Uterus (tissue), 2 donors: ENCODE data around the gene TRIM38.

Experiments
- POLR2A ChIP-seq, 2 donors: fragments of 450-650 bp; IDR thresholded peaks; one replicate each; pipeline ENCODE4 v1.6.1; 2016; ENCODE audit warnings: antibody characterized with exemption in 2 of 2, mild to moderate bottlenecking in 1 of 2, moderate library complexity in 1 of 2
- TF ChIP-seq, protein P1 (sequence below), 4 experiments: fragments of 200-600 bp in 2 of 4; fragments of 450-650 bp in 2 of 4; sonication (generic) in 2 of 4; IDR thresholded peaks; one replicate each; pipeline ENCODE4 v1.5.1; 2016 to 2019; ENCODE audit warnings: antibody characterized with exemption in 4 of 4, mild to moderate bottlenecking in 2 of 4, moderate library complexity in 1 of 4

DNA sequence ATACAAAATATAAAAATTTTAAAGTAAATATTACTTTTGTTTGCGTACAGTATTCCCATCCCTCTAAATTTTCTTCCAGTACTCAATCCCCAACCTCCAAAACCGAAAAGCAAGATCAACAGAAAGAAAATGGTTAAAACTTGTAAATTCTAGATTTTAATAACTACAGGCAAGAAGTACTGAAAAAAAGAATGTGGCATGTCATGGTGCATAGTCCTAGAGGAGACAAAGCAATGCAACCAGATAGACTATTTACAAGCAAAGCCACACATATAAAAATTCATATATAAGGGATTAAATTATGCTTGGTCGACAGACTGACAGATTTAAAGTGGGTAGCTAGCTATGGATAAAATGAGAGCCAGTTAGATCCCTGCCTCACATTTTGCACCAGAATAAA, 68.1 kb downstream of the TRIM38 start:
- TF ChIP-seq, protein P1, sequence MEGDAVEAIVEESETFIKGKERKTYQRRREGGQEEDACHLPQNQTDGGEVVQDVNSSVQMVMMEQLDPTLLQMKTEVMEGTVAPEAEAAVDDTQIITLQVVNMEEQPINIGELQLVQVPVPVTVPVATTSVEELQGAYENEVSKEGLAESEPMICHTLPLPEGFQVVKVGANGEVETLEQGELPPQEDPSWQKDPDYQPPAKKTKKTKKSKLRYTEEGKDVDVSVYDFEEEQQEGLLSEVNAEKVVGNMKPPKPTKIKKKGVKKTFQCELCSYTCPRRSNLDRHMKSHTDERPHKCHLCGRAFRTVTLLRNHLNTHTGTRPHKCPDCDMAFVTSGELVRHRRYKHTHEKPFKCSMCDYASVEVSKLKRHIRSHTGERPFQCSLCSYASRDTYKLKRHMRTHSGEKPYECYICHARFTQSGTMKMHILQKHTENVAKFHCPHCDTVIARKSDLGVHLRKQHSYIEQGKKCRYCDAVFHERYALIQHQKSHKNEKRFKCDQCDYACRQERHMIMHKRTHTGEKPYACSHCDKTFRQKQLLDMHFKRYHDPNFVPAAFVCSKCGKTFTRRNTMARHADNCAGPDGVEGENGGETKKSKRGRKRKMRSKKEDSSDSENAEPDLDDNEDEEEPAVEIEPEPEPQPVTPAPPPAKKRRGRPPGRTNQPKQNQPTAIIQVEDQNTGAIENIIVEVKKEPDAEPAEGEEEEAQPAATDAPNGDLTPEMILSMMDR (IDR thresholded peaks at IDR 0.05) = no peak
- TF ChIP-seq POLR2A (IDR thresholded peaks at IDR 0.05) = no peak
